ENCODE results near the gene SNRPA1. TPM values are rescaled to one million over a fixed set of nuclear protein-coding genes. Genes with fewer than 3 reads are reported as not detected.

SNRPA1 gene
- total RNA-seq, 1 donor, result 17.5 TPM

- peak; percentile 89 for DNase-seq (ENCODE audit: low read depth)
- H3K4me3 ChIP-seq (ENCODE audit: low read depth, low read length), result no peak overlapping the region
- peak; percentile 74 for TF ChIP-seq CTCF (IDR thresholded peaks at IDR 0.05; ENCODE audit: insufficient read depth, low read length)
Measured at GRCh38 chr15:101258238-101259144, 36.6 kb downstream of the SNRPA1 start.

GRCh38 chr15:101256757-101257156, 38.3 kb downstream of the SNRPA1 start:
- peak; percentile 33 for TF ChIP-seq CTCF (IDR thresholded peaks at IDR 0.05; ENCODE audit: insufficient read depth, low read length)
- DNase-seq (ENCODE audit: low read depth), result no peak
- H3K4me3 ChIP-seq (ENCODE audit: low read depth, low read length), result no peak overlapping the region

- H3K4me3 ChIP-seq (ENCODE audit: low read depth, low read length), result no peak overlapping the region
- DNase-seq (ENCODE audit: low read depth), result peak; percentile 86
- TF ChIP-seq CTCF (IDR thresholded peaks at IDR 0.05; ENCODE audit: insufficient read depth, low read length), result no peak
Measured at GRCh38 chr15:101255615-101256241, 39.3 kb downstream of the SNRPA1 start.

- no peak for TF ChIP-seq CTCF (IDR thresholded peaks at IDR 0.05; ENCODE audit: insufficient read depth, low read length)
- no peak overlapping the region for H3K4me3 ChIP-seq (ENCODE audit: low read depth, low read length)
- no peak for DNase-seq (ENCODE audit: low read depth)
Measured at GRCh38 chr15:101255051-101255395, 40.0 kb downstream of the SNRPA1 start.

GRCh38 chr15:101254157-101255050, 40.6 kb downstream of the SNRPA1 start:
- DNase-seq (ENCODE audit: low read depth), result no peak
- H3K4me3 ChIP-seq (ENCODE audit: low read depth, low read length), result no peak overlapping the region
- no peak for TF ChIP-seq CTCF (IDR thresholded peaks at IDR 0.05; ENCODE audit: insufficient read depth, low read length)

GRCh38 chr15:101252836-101253235, 42.2 kb downstream of the SNRPA1 start:
- peak overlapping the region; percentile 76 for H3K4me3 ChIP-seq (ENCODE audit: low read depth, low read length)
- TF ChIP-seq CTCF (IDR thresholded peaks at IDR 0.05; ENCODE audit: insufficient read depth, low read length), result no peak
- DNase-seq (ENCODE audit: low read depth), result no peak

All from fibroblast of the aortic adventitia (primary cell).